Subcutaneous abdominal adipose tissue (tissue), 5 donors: ENCODE data around the gene PARD3.

Source experiments
- H3K27ac ChIP-seq: one replicate; pipeline ENCODE4 v1.7.0; 2013; ENCODE audit warnings: low read depth, mild to moderate bottlenecking, inconsistent platforms, low read length, moderate library complexity
- H3K27me3 ChIP-seq, 5 donors: one replicate each; pipeline ENCODE4 v1.7.0; 2013; ENCODE audit warnings: low read length in 5 of 5, inconsistent platforms in 1 of 5; ENCODE audit not compliant: control insufficient read depth in 5 of 5, insufficient read depth in 4 of 5
- H3K36me3 ChIP-seq, 5 donors: one replicate each; pipeline ENCODE4 v1.7.0; 2013; ENCODE audit warnings: low read length in 5 of 5; ENCODE audit not compliant: control insufficient read depth in 5 of 5, insufficient read depth in 5 of 5
- H3K4me1 ChIP-seq, 5 donors: one replicate each; pipeline ENCODE4 v1.7.0; 2013; ENCODE audit warnings: low read length in 5 of 5, mild to moderate bottlenecking in 3 of 5, moderate library complexity in 1 of 5; ENCODE audit not compliant: control insufficient read depth in 5 of 5, insufficient read depth in 5 of 5
- H3K4me3 ChIP-seq, 5 donors: one replicate each; pipeline ENCODE4 v1.7.0; 2013; ENCODE audit warnings: low read length in 5 of 5, low read depth in 1 of 5
- H3K9ac ChIP-seq, 5 donors: one replicate each; pipeline ENCODE4 v1.7.0; 2013; ENCODE audit warnings: low read length in 5 of 5, mild to moderate bottlenecking in 4 of 5, moderate library complexity in 3 of 5
- H3K9me3 ChIP-seq, 5 donors: one replicate each; pipeline ENCODE4 v1.7.0; 2013; ENCODE audit warnings: low read length in 5 of 5; ENCODE audit not compliant: control insufficient read depth in 5 of 5
- donor health status: healthy.
- donor health status: healthy.
- donor health status: healthy.
- donor health status: healthy.
- donor health status: healthy.

Gene PARD3

GRCh38 chr10:34607894-34608293 is 207.2 kb downstream of the PARD3 start:
- no peak overlapping the region for H3K9ac ChIP-seq
- H3K9me3 ChIP-seq, result no peaks in the 10 kb centered on the region
- H3K36me3 ChIP-seq, result no peaks in the 10 kb centered on the region
- no peaks in the 10 kb centered on the region for H3K4me1 ChIP-seq
- no peak overlapping the region for H3K4me3 ChIP-seq
- no peaks in the 10 kb centered on the region for H3K27me3 ChIP-seq
- no peak overlapping the region for H3K27ac ChIP-seq

DNA sequence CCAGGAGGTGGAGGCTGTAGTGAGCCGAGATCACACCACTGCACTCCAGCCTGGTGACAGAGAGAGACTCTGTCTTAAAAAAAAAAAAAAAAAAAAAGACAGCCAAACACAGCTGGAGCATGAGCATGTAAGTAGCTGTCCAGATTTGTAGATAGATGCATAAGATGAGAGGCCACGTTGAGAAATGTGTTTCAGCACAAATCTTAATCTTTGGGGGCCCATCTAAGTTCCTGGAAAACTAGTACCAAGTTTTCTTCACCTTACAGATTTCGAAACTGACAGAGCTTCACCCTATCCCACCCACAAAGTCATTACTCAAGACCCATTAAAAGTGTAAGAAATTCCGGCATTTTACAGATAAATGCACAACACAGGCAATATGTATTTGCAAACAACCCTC is 208.2 kb downstream of the PARD3 start:
- no peaks in the 10 kb centered on the region for H3K9me3 ChIP-seq
- no peak overlapping the region for H3K27ac ChIP-seq

DNA sequence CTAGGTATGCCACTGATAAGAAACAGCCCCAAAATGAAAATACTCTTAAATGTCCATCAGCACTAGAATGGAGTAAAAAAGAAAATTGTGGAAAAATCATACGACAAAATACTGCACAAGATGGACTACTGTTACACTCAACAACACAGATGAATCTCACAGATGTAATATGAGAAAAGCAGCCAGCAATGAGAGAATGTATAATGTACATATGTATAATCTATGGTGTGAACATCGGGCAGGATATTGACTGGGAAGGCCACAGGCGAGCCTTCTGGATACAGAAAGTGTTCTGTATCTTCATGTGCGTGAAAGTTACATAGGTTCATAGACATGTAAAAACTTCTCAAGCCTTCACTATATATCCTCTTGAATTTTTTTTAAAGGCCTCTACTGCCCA is 212.6 kb downstream of the PARD3 start:
- no peak overlapping the region for H3K27ac ChIP-seq
- H3K36me3 ChIP-seq, result no peaks in the 10 kb centered on the region
- H3K4me3 ChIP-seq, result no peak overlapping the region

More for the DNA sequence above, 208.2 kb downstream of the PARD3 start:
- H3K9ac ChIP-seq, result no peak overlapping the region
- no peaks in the 10 kb centered on the region for H3K4me1 ChIP-seq
- H3K4me3 ChIP-seq, result no peak overlapping the region
- no peaks in the 10 kb centered on the region for H3K36me3 ChIP-seq
- no peaks in the 10 kb centered on the region for H3K27me3 ChIP-seq

GRCh38 chr10:34601691-34602090 is 213.4 kb downstream of the PARD3 start:
- Histone ChIP-seq H3K27ac (no peak overlapping the region), H3K9me3 (no peaks in the 10 kb centered on the region), H3K36me3 (no peaks in the 10 kb centered on the region), H3K4me3 (no peak overlapping the region), H3K27me3 (no peaks in the 10 kb centered on the region), H3K4me1 (no peaks in the 10 kb centered on the region), H3K9ac (no peak overlapping the region)

More for the DNA sequence above, 212.6 kb downstream of the PARD3 start:
- Histone ChIP-seq H3K27me3 (no peaks in the 10 kb centered on the region), H3K9me3 (no peaks in the 10 kb centered on the region), H3K9ac (no peak overlapping the region), H3K4me1 (no peaks in the 10 kb centered on the region)

- no peak overlapping the region for H3K27ac ChIP-seq
- no peaks in the 10 kb centered on the region for H3K36me3 ChIP-seq
- no peaks in the 10 kb centered on the region for H3K9me3 ChIP-seq
- no peaks in the 10 kb centered on the region for H3K4me1 ChIP-seq
- H3K9ac ChIP-seq, result no peak overlapping the region
- H3K4me3 ChIP-seq, result no peak overlapping the region
- H3K27me3 ChIP-seq, result no peaks in the 10 kb centered on the region
These were observed 215.9 kb downstream of the PARD3 start for GRCh38 chr10:34599026-34599795.

DNA sequence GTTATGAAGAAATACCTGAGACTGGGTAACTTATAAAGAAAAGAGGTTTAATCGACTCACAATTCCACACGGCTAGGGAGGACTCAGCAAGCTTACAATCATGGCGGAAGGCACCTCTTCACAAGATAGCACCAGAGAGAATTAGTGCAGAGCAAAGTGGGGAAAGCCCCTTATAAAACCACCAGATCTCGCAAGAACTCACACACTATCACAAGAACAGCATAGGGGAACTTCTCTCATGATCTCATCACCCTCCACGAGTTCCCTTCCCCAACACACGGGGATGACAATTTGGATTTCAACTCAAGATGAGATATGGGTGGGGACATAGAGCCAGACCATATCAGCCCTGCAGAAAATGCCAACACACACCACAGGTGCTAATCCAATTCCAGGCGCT is 218.7 kb downstream of the PARD3 start:
- Histone ChIP-seq H3K36me3 (no peaks in the 10 kb centered on the region), H3K9ac (no peak overlapping the region)

GRCh38 chr10:34593930-34594329 is 221.2 kb downstream of the PARD3 start:
- peaks cover 0 to 3% (median 0%) of the 10 kb centered on the region in 5 donors for H3K4me1 ChIP-seq
- no peaks in the 10 kb centered on the region for H3K36me3 ChIP-seq
- no peaks in the 10 kb centered on the region for H3K27me3 ChIP-seq
- no peak overlapping the region for H3K4me3 ChIP-seq
- no peaks in the 10 kb centered on the region for H3K9me3 ChIP-seq
- H3K27ac ChIP-seq, result no peak overlapping the region
- no peak overlapping the region for H3K9ac ChIP-seq

More for the DNA sequence above, 218.7 kb downstream of the PARD3 start:
- no peak overlapping the region for H3K27ac ChIP-seq
- H3K27me3 ChIP-seq, result no peaks in the 10 kb centered on the region
- H3K4me3 ChIP-seq, result no peak overlapping the region
- H3K9me3 ChIP-seq, result no peaks in the 10 kb centered on the region
- no peaks in the 10 kb centered on the region for H3K4me1 ChIP-seq

DNA sequence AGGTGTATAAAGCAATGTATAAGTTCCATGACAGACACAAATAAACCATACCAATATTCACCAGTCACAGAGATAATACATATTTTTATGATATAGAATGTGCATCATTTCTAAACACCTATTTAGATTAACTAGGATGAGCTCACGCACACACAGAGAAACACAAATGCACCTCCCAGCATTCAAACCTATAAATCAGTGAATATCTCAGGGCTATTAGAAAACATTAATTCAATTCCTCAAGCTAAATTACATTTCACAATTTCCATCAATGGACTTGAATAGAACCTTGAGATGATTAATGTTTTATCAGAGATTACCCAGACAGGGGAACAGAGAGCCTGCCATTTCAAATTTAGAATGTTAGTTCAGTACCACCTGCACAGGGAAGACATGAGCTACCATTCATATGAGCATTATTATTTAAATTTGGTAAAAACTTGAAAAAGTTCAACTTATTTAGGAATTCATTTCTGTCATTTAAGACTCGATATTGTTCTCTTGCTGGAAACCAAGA is 221.7 kb downstream of the PARD3 start:
- H3K4me1 ChIP-seq, result peaks cover 0 to 4% (median 0%) of the 10 kb centered on the region in 5 donors
- no peaks in the 10 kb centered on the region for H3K36me3 ChIP-seq
- H3K4me3 ChIP-seq, result no peak overlapping the region
- H3K27me3 ChIP-seq, result no peaks in the 10 kb centered on the region
- H3K9ac ChIP-seq, result no peak overlapping the region
- H3K9me3 ChIP-seq, result no peaks in the 10 kb centered on the region
- H3K27ac ChIP-seq, result no peak overlapping the region

DNA sequence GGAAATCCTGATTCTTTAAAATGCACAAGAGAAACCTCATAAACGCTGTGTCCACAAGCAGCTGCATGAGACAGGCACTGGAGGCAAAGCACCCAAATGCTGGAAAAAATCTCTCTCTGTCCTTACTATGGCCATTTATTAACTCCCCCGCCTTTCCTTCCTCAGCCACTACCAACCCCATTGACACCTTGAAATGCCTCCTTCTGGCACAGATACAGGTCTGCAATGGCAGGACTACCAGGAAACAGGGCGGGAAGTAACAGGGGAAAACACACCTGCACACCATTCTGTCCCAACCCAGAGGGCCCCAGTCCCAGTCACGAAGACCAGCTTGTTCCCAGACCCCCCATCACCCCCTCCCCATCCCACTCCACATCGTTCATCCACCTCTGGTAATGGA is 224.3 kb downstream of the PARD3 start:
- Histone ChIP-seq H3K4me1 (peaks cover 0 to 4% (median 0%) of the 10 kb centered on the region in 5 donors), H3K27me3 (no peaks in the 10 kb centered on the region), H3K9me3 (no peaks in the 10 kb centered on the region), H3K9ac (no peak overlapping the region), H3K4me3 (no peak overlapping the region), H3K36me3 (no peaks in the 10 kb centered on the region), H3K27ac (no peak overlapping the region)

- Histone ChIP-seq H3K27ac (no peak overlapping the region), H3K9ac (no peak overlapping the region), H3K4me3 (no peak overlapping the region), H3K36me3 (no peaks in the 10 kb centered on the region), H3K27me3 (no peaks in the 10 kb centered on the region), H3K4me1 (peaks cover 0 to 8% (median 0%) of the 10 kb centered on the region in 5 donors), H3K9me3 (no peaks in the 10 kb centered on the region)
These were observed 225.8 kb downstream of the PARD3 start for GRCh38 chr10:34589275-34589674.
